ENCODE data around the gene PPP1R9A.
A peak's percentile ranks its signal among the peaks of the same experiment; 100 is the strongest.
"Not testable (repeated sequence)": the region's sequence is repeated elsewhere in the genome, so short reads cannot be mapped to it uniquely, and the experiment has no call there.

The PPP1R9A gene

DNA sequence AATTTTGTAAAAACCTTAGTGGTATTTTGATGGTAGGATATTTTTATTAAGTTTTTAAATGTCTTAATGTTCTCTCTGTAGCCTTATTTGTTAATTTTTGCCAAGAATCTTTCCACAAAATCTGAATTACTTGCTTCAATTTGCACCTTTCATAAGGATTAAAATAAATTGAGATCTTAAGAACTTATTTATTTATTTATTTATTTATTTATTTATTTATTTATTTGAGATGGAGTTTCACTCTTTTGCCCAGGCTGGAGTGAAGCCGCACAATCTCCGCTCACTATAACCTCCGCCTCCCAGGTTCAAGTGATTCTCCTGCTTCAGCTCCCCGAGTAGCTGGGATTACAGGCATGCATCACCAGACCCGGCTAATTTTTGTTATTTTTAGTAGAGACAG lies 98.6 kb downstream of the PPP1R9A start:
- intact Hi-C loops (cut with DNase I): no loop called here
- no peak for DNase-seq

DNA sequence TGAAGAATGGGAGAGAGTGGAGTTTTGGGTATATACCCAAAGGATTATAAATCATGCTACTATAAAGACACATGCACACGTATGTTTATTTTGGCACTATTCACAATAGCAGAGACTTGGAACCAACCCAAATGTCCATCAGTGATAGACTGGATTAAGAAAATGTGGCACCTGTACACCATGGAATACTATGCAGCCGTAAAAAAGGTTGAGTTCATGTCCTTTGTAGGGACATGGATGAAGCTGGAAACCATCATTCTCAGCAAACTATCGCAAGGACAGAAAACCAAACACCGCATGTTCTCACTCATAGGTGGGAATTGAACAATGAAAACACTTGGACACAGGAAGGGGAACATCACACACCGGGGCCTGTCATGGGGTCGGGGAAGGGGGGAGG lies 101.4 kb downstream of the PPP1R9A start:
- DNase-seq; intact Hi-C loops (cut with DNase I): not testable (repeated sequence)

DNA sequence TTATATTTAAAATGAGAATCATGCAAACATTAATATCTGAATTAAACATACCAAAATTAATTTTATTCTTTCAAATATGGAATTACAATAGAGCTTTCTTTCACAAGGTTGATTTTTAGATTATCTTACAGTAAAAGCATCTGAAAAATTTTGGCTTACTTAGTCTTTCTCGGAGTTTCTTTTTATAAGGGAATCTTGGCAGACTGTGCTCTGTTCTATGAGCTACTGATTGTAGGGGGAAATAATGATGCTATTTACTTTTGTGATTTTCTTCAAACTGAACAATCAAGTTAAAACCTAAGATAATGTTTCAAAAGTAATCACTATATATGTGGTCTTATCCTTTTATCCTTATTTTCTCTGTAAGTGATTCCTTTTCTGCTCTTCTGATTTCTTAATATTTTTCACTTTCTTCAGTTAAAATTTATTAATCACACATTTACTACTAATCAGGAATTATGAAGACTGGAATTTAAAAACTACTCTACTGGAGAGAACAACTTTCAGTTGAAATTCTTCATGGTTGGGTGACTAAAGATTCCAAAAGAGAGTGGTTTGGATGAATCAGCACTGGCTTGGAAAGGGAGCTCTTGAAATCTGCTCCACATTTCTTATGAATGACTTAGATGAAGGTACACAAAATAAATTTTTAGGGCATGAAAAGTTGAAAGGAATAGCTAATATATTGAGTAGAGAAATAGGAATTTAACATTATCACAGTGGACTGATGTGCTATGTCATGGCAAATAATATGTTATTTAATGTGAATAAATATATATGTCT lies 103.9 kb downstream of the PPP1R9A start:
- DNase-seq: no peak
- intact Hi-C loops (cut with DNase I): no loop called here

GRCh38 chr7:95011995-95012394 lies 104.6 kb downstream of the PPP1R9A start:
- DNase-seq: no peak
- intact Hi-C loops (cut with DNase I): no loop called here

GRCh38 chr7:95018021-95018420 lies 110.6 kb downstream of the PPP1R9A start:
- DNase-seq: no peak
- intact Hi-C loops (cut with DNase I): no loop called here

DNA sequence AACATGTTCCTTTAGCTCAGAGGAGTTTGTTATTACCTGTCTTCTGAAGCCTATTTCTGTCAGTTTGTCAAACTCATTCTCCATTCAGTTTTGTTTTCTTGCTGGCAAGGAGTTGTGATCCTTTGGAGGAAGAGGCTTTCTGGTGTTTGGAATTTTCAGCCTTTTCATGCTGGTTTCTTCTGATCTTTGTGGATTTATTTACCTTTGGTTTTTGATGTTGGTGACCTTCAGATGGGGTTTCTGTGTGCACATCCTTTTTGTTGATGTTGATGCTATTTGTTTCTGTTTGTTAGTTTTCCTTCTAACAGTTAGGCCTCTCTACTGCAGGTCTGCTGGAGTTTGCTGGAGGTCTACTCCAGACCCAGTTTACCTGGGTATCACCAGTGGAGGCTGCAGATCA lies 118.6 kb downstream of the PPP1R9A start:
- DNase-seq: no peak
- intact Hi-C loops (cut with DNase I): no loop called here

- no peak for DNase-seq
These were observed 119.2 kb downstream of the PPP1R9A start for GRCh38 chr7:95026421-95027072.

GRCh38 chr7:95027234-95027872 lies 120.0 kb downstream of the PPP1R9A start:
- intact Hi-C loops (cut with DNase I): no loop called here
- DNase-seq: no peak

More at GRCh38 chr7:95026421-95027072, 119.2 kb downstream of the PPP1R9A start:
- intact Hi-C loops (cut with DNase I): no loop called here

GRCh38 chr7:95028683-95029082 lies 121.3 kb downstream of the PPP1R9A start:
- intact Hi-C loops (cut with DNase I): no loop called here
- no peak for DNase-seq

- intact Hi-C loops (cut with DNase I): no loop called here
- no peak for DNase-seq
These were observed 127.9 kb downstream of the PPP1R9A start for GRCh38 chr7:95035295-95035694.

GRCh38 chr7:95041031-95041430 lies 133.6 kb downstream of the PPP1R9A start:
- no peak for DNase-seq
- intact Hi-C loops (cut with DNase I): loop anchor here (10.0 kb wide), 3 partner anchors 136 to 526 kb away; partner anchors contain the start of gene PPP1R9A

- intact Hi-C loops (cut with DNase I): loop anchor here (10.0 kb wide), 3 partner anchors 141 to 531 kb away; partner anchors contain the start of gene PPP1R9A
- peak in 40 of 42 donors; percentile 10 to 82 (median 58) for DNase-seq
These were observed 138.0 kb downstream of the PPP1R9A start for GRCh38 chr7:95045236-95045923.

DNA sequence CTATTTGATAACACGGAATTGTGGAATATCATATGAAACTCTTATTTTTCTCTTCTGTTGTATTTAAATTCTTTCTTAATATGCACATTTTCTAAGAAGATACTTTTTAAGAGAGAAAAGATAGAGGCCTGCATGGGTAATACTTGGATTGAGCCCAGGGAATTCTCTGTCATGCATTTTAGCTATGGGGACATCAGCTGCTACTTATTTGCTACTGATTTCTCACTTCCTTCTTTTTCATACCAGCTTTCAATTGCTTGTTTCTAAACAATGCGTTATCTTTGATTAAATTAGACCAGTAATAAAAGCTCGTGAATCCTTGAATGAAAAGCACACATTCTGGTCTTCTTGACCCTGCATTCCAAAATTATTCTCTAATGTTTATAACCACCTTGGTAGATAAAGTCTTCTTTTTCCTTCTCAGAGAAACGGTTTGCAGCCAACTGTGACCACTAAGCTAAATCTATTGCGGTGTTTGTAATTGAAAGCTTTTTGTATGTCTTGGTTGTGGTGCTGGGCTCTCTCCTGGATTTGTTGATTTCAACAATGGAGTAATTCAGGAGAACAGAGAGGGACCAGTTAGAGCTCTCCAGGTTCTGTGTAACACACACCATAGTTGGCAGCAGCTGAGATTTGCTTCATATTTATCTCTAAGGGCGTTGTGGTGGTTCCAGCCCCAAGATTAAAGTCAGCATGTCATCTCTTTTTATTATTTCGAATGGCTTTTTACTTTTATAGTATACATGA lies 139.3 kb downstream of the PPP1R9A start:
- DNase-seq: peak in 6 of 42 donors; percentile 7 to 55 (median 32)
- intact Hi-C loops (cut with DNase I): loop anchor here (10.0 kb wide), 3 partner anchors 142 to 532 kb away; partner anchors contain the start of gene PPP1R9A

GRCh38 chr7:95047291-95047690 lies 139.9 kb downstream of the PPP1R9A start:
- intact Hi-C loops (cut with DNase I): loop anchor here (10.0 kb wide), 3 partner anchors 142 to 532 kb away; partner anchors contain the start of gene PPP1R9A
- no peak for DNase-seq

- no peak for DNase-seq
- intact Hi-C loops (cut with DNase I): no loop called here
These were observed 145.2 kb downstream of the PPP1R9A start for GRCh38 chr7:95052566-95053094.

DNA sequence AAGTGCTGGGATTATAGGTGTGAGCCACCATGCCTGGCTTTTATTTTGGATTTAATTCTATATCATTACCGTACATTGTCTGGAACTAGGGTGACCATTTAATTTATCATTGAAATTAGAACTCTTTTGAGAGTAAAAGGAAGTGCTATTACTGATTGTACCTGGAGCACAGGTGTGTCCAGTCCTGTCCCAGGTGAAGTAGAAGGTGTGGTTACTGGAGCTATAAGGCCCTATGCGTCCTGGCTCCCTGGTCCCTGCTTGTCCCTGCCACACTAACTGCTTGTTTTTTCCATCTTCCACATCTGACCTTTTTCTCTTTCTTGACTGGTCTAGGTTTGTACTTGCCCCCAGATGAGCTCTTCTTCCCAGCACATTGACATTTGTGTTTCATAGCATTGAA lies 147.0 kb downstream of the PPP1R9A start:
- intact Hi-C loops (cut with DNase I): no loop called here
- no peak for DNase-seq

- intact Hi-C loops (cut with DNase I): no loop called here
- DNase-seq: no peak
These were observed 147.9 kb downstream of the PPP1R9A start for GRCh38 chr7:95055295-95055694.

GRCh38 chr7:95056107-95056739 lies 148.8 kb downstream of the PPP1R9A start:
- intact Hi-C loops (cut with DNase I): no loop called here
- no peak for DNase-seq

Data from head of caudate nucleus (tissue), 42 donors.